GM18858 (cell line): ENCODE measurements around the gene DISP2.

Source experiments
- ATAC-seq: cut with Tn5 transposase; IDR thresholded peaks from one replicate; pipeline ENCODE4 v1.9.1; 2021; ENCODE audit not compliant: unreplicated experiment

The DISP2 gene

DNA sequence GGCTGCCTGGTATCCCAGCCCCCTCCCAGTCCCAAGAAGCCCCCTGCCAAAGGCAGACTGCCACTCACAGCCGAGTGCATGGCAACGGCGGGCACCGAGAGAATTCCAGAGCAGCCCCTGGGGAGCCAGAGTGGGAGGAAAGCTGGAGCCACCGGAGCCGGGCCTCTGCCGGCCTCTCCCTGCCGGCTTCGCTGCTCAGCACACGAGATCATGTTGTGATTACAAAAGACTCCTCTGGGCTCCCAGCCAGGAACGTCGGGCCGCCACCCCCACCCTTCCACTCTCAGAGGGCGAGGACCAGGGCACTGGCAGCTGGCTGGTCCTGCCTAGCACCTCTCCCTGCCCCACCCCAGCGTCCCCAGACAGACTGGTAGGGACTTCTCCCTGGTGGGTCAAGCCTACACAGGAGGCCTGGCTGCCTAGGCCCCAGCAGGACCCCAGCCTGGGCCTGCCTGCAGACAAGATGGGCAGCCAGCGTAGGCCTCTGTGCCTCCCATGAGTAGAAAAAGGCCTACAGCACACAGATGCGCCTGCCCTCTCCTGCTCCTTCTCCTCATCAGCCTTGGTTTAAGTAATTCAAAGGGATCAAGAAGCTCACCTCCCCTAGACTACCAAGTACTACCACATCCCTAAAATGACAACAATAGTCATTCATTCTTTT lies 17.1 kb upstream of the DISP2 start, which contains the start of gene CCDC9B:
TSS of gene CCDC9B (minus strand) at position 200 of the 661 bp plus-strand sequence. CDS start at position 80, 120 bp downstream.
- ATAC-seq = no peak

DNA sequence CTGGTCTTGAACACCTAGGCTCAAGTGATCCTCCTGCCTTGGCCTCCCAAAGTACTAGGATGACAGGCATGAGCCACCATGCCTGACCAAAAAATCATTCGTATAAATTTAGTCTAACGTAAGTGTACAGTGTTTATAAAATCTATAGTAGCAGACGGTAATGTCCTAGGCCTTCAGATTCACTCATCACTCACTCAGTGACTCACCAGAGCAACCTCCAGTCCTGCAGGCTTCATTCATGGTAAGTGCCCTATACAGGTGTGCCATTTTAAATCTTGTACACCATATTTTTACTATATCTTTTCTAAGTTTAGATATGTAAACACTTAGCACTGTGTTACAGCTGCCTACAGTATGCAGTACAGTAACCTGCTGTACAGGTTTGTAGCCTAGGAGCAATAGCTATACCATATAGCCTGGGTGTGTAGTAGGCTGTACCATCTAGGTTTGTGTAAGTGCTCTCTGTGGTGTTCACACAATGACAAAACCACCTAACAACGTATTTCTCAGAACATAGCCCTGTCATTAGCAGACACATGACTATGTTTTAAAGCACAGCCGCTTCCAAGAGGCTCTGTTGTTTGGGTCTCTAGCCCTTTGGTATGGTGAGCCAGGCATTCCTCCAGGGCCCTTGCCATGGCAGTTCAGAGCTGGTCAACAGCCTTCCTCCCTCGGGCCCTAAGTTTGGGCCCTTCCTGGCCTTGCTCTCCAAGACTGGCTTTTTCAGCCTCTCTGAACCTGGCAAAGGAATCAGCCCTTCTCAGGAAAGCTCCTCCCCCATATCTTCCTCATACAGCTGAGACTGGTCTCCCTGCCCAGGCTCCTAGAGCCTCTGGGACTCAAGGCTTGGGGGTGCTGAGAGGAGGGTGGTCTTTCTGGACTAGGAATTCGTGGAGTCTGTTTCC lies 15.4 kb upstream of the DISP2 start:
- no peak for ATAC-seq

DNA sequence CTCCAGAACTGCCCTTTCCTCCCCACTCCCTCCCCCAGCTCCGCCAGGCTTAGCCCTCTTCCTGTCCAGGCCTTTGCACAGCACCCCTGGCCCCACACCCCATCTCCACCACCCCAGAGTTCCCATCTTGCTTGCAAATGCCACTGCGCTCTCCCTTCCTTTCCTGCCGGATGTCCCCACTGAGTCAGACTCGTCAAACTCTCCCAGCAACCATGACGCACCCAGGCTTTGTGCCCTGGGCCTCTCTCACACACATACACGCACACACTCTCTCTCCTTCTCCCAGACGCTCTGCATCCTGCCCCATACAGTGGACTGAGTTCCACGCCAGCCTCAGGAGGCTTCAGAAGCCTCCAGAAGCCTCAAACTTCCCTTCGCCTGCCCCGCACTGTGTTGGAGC lies 14.5 kb upstream of the DISP2 start:
- no peak for ATAC-seq

GRCh38 chr15:40344217-40344616 lies 13.8 kb upstream of the DISP2 start:
- ATAC-seq = no peak

DNA sequence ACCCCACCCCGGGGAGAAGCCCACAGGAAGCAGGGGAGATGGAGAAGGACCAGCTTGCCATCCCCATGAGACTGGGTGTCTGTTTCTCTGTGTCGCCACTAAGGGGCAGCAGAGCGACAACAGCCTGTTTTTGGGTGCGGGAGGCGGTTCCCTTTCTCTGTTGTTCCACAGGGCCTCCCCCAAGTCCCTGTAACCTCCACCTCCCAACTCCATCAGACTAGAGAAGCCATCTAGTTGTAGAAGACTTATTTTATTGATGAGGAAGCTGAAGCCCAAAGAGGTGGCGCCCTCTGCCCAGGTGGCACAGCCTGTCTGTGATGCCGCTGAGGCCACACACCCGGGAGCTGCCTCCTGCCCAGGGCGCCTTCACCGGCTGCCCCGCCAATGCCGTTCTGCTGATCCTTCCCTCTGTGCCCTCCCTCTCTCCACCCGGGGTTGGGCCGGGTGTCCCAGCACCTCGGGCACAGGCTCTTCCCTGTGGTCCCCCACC lies 13.3 kb upstream of the DISP2 start:
- no peak for ATAC-seq

GRCh38 chr15:40345225-40345866 lies 12.7 kb upstream of the DISP2 start:
- no peak for ATAC-seq

DNA sequence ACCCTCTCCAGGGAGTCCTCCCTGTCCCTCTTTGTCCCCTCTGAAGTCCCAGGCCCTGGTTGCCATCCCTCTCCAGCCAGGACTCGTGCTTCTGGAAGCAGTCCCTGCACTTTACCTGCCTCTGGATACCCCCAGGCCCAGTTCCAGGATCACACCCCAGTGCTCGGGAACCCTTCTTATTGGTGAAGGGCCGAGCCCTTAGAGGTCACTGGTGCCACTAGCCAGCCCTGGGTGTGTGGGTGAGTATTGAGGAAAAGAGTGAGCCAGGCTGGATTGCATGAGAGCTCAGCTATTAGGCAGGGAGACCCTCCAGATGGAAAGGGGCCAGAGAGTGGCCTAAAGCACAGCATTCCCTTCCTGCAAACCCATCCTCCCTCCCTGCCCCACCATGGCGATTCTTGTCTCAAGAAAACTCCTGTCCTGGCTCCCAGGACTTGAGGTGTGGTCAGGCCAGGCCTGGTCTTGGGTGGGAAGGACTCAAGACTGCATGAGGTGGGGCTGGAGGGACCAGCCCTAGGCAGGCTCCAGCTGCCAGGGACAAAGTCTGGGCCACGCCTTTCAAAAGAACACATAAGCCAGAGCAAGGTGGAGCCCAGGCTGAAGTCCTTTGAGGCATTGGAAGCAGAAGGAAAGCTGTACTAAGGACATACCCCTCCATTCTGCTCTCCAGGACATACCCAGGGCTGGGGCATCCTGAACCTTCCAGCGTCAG lies 12.0 kb upstream of the DISP2 start:
- no peak for ATAC-seq

GRCh38 chr15:40346579-40347558 lies 11.2 kb upstream of the DISP2 start:
- no peak for ATAC-seq

DNA sequence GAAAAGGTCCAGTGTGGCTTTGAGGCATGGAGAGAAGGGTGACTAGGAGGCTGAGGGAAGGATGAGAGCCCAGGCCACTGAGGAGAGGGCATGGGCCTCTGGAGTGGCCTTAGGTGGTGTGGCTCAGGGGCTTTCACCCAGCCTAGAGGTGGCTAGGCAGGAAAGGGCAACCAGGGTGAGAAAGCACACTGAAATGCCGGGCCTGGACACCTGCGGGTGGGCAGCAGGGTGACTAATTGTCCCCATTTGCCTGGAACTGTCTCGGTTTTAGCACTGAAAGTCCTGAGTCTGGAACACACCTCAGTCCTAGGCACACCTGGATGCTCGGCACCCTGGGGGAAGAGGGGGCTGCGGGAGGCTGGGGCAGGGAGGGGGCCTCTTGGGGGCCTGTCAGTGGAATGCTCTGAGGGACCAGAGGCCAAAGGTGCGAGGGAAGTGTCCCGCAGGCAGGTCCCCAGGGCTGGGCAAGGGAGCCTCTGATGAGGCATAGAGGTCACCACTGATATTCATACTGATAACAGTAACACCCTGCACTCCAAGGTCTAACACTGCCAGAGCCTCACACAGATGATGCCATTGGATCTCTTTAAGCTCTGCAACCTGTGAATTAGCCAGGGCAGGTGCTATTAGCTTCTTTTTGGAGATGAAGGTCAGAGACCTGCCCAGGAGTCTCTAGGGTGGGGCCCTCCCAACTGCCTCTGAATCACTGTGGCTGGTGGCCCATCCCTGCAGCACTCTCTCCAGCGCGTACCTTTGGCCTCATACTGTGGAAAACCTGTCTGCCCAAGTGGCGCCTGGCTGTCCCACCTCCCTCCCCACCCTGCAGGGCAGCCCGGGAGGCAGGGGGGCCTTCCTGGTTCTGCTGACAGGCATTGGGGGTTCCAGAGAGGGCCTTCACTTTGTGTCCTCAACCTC lies 10.2 kb upstream of the DISP2 start:
- ATAC-seq = no peak

DNA sequence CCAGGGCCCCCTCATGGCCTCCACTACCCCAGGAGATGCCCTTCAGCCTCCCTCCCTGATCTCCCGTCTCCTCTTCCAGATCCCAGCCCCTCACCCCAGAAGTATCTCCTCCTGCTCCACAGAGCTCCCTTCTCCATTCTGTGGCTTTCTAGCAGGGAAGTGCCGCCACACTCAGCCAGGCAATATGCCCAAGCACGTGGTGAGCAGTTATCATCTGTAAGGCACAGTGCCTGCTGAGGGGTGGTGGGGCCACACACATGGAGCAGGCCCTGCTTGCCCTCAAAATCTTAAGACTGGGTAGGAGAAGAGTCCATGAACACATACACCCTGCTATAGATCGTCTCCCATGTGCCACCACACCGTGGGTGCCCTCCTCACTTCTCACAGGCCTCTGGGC lies 9.5 kb upstream of the DISP2 start:
- no peak for ATAC-seq

DNA sequence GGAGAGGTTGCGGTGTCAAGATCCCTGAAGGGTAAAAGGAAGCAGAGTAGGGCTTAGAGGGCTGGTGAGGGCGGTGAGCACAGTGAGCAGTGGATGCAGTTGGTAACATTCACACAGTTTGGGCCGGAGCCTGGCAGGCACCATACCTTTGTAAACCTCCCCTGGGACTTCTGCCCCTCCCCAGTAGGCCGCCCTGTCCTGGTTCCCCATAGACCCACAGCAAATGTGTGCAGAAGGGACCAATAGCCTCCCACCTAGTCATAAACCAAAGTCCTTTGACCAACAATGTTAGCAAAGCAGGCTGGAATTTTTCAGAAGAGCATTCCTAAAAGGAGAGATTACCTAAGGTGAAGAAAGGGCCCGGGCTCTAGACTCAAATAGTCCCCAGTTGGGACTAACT lies 8.9 kb upstream of the DISP2 start:
- ATAC-seq = no peak

DNA sequence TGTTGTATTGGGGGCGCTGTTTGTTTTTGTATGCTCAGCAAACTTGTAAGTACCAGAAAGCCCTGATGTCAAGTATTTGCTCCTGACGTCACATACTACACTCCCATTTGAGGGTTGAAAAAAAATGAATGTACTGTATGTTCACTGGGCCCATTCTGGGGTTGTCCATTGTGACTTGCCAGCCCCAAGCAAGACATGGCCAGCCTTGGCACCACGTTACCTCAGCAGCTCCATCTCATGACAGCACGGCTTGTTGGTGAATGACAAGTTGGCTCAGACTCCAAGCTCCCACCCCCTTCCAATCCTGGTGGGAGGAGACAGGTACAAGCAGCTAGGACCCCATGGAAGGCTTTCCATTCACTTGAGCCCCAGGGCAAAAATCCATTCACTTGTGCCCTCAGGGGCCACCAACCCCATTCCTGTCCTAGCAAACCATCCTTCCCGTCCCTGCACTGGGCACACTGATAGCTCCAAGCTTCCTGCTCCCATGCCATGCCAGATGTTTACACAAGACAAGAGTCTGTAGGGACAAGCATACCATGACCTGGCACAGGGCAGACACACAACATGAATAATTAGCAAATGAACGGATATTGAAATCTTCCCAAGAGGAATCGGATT lies 5.6 kb upstream of the DISP2 start:
- ATAC-seq = no peak

- no peak for ATAC-seq
Measured at GRCh38 chr15:40353697-40354096, 4.3 kb upstream of the DISP2 start.

DNA sequence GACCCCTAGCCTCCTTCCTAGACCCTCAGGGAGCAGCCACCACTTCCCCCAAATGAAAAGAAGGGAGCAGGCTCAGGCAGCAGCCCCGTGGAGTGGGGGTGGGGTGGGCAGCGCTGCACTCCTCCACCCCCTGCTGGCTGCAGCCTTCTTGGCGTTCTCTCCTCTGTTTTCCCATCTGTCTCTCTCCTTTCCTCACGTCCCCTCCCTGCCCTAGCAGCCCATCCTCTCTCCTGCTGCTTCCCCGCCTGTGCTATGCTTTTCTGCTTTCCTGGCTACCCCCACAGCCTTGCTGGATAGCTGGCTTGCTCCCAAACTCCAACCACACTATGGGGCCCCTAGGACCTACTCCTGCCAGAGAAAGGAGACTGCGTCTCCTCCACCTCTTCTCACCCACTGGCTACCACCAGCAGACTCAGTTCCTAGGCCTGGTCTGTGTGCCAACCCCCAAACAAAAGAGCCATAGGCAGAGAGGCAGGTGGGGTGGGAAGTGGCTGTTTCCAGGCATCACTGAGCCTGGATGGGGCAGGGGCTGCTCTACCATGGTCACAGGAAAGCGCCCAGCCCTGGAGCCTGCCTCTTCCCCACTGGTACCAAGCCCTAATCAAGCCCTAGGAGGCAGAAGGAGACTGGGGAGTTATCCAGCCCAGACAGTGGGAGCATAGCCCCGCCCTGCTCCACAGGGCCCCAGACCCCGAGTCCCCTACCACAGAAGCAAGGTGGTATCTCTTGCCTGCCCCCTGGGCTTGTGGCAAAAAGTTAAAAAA lies 3.4 kb upstream of the DISP2 start:
- ATAC-seq = no peak

DNA sequence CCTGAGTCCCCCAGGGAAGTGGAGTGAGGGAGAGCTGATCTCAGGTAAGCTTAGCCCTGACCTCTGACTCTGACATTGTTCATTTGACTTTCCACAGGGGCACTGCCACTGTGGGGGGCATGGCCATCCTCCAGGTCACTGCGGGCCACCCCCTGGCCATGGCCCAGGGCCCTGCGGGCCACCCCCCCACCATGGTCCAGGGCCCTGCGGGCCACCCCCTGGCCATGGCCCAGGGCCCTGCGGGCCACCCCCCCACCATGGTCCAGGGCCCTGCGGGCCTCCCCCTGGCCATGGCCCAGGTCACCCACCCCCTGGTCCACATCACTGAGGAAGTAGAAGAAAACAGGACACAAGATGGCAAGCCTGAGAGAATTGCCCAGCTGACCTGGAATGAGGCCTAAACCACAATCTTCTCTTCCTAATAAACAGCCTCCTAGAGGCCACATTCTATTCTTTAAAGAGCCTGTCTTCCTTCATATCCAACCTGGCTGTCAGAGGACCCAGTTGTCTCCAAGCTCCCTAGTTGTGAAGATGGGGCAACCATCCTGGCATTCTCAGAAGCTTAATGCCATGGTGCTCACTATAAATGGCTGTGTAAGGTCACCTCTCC lies 1.9 kb upstream of the DISP2 start:
- ATAC-seq = no peak

DNA sequence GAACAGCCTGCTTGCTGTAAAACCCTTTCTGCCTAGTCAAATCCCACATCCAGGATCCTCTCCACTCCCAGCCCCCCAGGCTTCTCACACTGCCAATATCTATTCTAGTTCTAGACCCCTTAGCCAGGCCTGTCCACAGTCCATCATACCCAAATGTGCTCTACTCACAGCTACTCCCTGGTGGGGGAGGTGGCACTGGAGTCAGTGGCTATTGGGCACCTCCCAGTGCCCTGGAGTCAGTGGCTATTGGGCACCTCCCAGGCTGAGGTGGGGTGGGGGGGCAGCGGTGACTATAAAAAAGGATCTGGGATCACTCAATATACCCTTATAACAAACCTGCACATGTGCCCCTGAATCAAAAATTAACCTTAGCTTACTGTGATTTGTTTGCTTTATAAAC lies 773 bp upstream of the DISP2 start:
- ATAC-seq = no peak
